Frontal cortex (tissue), 4 donors: ENCODE measurements around the gene GNA12. TPM values are rescaled to one million over a fixed set of nuclear protein-coding genes. Genes with fewer than 3 reads are reported as not detected.
"Not testable (repeated sequence)": the region's sequence is repeated elsewhere in the genome, so short reads cannot be mapped to it uniquely, and the experiment has no call there.

Experiments used
- DNase-seq, 2 donors: peaks; one replicate each; pipeline ENCODE4 v3.0.0; 2012; ENCODE audit warnings: low spot score in 2 of 2
- FAIRE-seq: peaks from 2 replicates; lab custom pipeline; 2012; peaks lifted over from hg19 to GRCh38; lab: Jason Lieb, UNC
- total RNA-seq: library from RNA; depleted of rRNA; stranded (reverse); fragments of >200 nt; gene quantifications from one replicate; pipeline ENCODE4 v1.2.3, GENCODE V29; 2014
- donor health status: control.
- donor health status: control.
- donor health status: control.

GNA12 gene
- total RNA-seq, 1 donor from 2014 or later, result 11.8 TPM

DNA sequence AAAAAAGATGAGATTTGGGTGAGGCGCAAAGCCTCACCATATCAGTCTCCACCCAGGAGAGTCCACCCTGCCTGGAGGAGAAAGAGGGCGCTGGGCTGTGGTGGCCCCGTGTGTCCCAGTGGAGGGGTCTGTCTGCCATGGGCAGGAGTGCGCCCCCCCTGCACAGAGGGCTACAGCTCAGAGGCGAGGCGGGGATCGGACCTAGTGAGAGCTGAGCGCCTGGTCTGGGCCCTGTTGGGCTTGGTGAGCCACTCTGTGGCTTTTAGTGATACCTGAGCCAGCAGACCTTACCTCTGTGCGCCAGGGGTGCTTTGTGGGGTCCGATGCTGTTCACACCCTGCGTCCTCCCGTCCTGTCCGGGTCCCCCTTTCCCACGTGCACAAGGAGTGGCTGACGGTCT is 25.9 kb upstream of the GNA12 start:
- FAIRE-seq (no peak), DNase-seq (no peak)

DNA sequence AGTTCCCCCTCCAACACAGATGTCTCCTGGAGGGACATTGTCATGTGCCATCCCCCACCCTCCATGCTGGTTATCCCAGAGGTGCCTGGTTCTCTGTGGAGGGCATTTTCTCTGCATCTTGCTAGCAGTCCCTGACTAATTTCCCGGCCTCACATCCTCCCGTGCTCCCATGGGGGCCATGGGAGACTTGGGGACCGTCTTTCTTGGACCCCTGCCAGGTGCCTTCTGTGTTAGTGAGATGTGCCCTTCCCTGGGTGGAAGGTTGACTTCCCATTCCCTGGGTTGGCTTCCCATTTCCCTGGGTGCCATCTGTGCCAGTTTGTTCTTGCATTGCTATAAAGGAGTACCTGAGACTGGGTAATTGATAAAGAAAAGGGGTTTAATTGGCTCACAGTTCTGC is 22.5 kb upstream of the GNA12 start:
- FAIRE-seq, result no peak
- no peak for DNase-seq

GRCh38 chr7:2864999-2865670 is 21.0 kb upstream of the GNA12 start:
- peak; percentile 52 to 72 for DNase-seq
- no peak for FAIRE-seq

- DNase-seq, result no peak
- no peak for FAIRE-seq
Measured at GRCh38 chr7:2864204-2864985, 20.3 kb upstream of the GNA12 start.

DNA sequence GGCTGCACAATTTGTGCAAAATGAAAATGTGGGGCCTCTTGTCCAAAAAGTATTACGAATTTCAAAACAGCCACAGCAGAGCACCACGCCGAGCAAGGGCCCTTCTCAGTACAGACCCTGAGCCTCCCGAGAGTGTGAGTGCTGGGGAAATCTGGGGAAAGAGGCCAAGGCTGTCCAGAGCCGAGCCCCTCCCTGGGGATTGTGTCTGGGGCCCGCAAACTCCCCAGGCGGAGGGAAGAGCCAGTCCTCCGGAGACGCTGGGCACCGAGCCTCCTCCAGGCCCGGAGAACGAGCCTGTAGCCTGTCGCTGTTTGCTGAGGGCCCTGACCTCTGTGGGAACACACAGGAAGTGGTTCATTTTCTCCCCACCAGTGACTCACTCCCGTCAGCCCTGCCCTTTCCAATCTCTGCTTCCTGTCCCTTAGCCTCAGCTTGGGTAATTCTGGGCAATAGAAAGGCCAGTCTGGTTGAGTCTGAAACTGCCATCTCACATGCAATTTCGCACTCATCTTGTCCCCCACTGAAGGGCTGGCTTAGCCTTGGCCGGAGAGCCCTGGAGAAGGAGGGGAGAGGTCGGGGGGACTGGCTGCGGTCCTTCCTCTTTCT is 19.5 kb upstream of the GNA12 start:
- FAIRE-seq (no peak), DNase-seq (no peak)

- DNase-seq (no peak), FAIRE-seq (no peak)
Measured at GRCh38 chr7:2862831-2863361, 18.8 kb upstream of the GNA12 start.

GRCh38 chr7:2861509-2861908 is 17.4 kb upstream of the GNA12 start:
- no peak for FAIRE-seq

DNA sequence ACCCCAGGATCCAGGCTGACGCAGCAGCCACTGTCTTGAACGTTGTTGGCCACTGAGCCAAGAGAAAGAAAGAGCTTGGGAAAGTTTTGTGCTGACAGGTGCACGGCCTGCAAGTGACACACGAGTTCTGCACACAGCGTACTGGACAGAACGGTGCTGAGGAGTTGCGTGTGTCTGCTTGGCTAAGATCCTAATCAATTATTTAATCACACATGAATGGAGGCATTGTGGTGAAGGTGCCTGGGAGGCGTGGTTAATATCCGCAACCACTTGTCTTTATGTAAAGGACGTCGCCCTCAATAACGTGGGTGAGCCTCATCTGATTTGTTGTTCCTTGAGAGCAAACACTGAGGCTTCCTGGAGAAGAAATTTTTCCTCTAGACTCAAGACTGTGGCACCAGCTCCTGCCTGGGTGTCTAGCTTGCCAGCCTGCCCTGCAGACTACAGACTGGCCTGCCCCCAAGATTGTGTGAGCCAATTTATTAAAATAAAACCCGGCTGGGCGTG is 16.6 kb upstream of the GNA12 start:
- no peak for FAIRE-seq

More at GRCh38 chr7:2861509-2861908, 17.4 kb upstream of the GNA12 start:
- no peak for DNase-seq

GRCh38 chr7:2859952-2860351 is 15.8 kb upstream of the GNA12 start:
- FAIRE-seq (no peak), DNase-seq (no peak)

More for the DNA sequence above, 16.6 kb upstream of the GNA12 start:
- DNase-seq, result no peak

DNA sequence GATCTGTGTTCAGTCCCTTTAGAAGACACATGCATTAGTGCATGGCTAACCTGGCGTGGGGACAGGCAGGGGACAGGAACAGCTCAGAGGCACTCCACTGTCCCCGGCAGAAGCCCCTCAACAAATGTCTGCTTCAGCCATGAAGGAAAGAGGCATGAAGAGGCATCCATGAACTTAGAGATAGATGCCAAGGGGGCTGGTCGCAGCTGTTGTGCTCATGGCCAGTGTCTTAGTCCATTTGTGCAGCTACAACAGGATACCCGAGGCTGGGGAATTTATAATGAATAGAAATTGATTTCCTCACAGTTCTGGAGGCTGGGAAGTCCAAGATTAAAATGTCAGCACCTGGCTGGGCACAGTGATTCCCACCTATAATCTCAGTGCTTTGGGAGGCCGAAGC is 14.5 kb upstream of the GNA12 start:
- no peak for DNase-seq
- no peak for FAIRE-seq

GRCh38 chr7:2856388-2857169 is 12.5 kb upstream of the GNA12 start:
- FAIRE-seq, result no peak

GRCh38 chr7:2855386-2855785 is 11.3 kb upstream of the GNA12 start:
- DNase-seq (no peak), FAIRE-seq (no peak)

More at GRCh38 chr7:2856388-2857169, 12.5 kb upstream of the GNA12 start:
- DNase-seq, result no peak

DNA sequence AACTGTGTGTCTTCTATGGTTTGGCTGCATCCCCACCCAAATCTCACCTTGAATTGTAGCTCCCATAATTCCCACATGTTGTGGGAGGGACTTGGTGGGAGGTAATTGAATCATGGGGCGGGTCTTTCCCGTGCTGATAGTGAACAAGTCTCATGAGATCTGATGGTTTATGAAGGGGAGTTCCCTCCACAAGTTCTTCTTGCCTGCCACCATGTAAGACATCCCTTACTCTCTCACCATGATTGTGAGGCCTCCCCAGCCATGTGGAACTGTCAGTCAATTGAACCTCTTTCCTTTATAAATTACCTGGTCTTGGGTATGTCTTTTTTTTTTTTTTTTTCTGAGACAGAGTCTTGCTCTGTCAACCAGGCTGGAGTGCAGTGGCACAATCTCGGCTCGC is 9.4 kb upstream of the GNA12 start:
- not testable (repeated sequence) for FAIRE-seq, DNase-seq

GRCh38 chr7:2853147-2853546 is 9.0 kb upstream of the GNA12 start:
- FAIRE-seq, result no peak

GRCh38 chr7:2851497-2851896 is 7.4 kb upstream of the GNA12 start:
- no peak for DNase-seq
- no peak for FAIRE-seq

More at GRCh38 chr7:2853147-2853546, 9.0 kb upstream of the GNA12 start:
- no peak for DNase-seq

DNA sequence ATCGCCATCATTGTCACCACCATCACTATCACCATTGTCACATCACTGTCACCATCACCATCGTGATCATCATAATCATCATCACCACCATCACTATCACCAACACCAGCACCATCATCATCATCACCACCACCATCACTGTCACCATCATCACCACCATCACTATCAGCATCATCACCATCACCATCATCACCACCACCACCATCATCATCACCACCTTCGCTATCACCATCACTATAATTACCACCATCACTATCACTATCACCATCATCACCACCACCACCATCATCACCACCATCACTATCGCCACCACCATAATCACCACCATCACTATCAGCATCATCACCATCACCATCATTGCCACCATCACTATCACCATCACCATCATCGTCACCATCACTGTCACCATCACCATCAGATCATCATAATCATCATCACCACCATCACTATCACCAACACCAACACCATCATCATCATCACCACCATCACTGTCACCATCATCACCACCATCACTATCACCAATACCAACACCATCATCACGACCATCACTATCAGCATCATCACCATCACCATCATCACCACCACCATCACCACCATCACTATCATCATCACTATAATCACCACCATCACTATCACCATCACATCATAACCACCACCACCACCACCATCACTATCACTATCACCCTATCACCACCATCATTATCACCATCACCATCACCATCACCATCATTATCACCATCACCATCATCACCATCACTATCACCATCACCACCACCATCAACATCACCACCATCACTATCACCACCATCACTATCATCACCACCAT is 6.0 kb upstream of the GNA12 start:
- no peak for FAIRE-seq
- DNase-seq, result no peak

DNA sequence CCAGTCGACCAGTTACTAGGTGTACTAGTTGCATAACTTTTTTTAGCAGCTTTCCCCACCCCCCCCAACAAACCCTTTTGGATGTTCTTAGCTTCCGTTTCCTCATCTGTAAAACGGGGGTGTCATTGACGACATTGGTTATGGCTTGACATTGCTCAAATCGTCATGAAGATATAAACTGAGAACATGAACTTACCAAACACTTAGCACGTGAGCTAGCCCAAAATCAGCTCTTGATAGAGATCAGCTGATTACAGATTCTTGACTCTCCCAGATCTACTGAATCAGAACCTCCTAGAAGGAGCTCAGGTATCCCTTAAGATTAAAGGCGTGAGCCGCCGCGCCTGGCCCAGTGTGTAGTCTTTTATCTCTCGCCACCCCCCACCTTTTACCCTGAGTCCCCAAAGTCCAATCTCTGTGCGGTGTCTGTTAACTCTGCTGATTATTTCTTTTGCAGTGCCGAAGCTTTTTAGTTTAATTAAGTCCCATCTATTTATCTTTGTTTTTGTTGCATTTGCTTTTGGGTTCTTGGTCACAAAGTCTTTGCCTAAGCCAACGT is 1.0 kb upstream of the GNA12 start:
- DNase-seq, result no peak
- no peak for FAIRE-seq

- FAIRE-seq, result no peak
- DNase-seq, result no peak
Measured at GRCh38 chr7:2843711-2844152, 376 bp downstream of the GNA12 start.
